ENCODE results near the gene RFNG.

RFNG gene

GRCh38 chr17:82011617-82012187 is 39.9 kb downstream of the RFNG start:
- Histone ChIP-seq H3K4me1 (peaks cover 0 to 80% (median 58%) of the 10 kb centered on the region in 10 experiments; a peak in 18 of 20 replicates), H3K27ac (no peak overlapping the region), H3K4me2 (peak overlapping the region in 10 of 11 experiments; percentile 33 to 86 (median 74); a peak in 20 of 22 replicates), H3K36me3 (no peaks in the 10 kb centered on the region; a peak in 2 of 22 replicates), H3K27me3 (peaks cover 6 to 56% (median 41%) of the 10 kb centered on the region in 11 experiments; a peak in 21 of 22 replicates), H3K4me3 (no peak overlapping the region), H4K20me1 (peaks cover 11 to 88% (median 65%) of the 10 kb centered on the region in 11 experiments; a peak in 20 of 22 replicates), H3K9ac (peak overlapping the region in 6 of 11 experiments; percentile 16 to 71 (median 50); a peak in 8 of 22 replicates), H3K9me3 (replicated peaks in 1 of 11) (no peaks in the 10 kb centered on the region)
- TF ChIP-seq Cebpa-rat (IDR thresholded peaks at IDR 0.05): no peak

DNA sequence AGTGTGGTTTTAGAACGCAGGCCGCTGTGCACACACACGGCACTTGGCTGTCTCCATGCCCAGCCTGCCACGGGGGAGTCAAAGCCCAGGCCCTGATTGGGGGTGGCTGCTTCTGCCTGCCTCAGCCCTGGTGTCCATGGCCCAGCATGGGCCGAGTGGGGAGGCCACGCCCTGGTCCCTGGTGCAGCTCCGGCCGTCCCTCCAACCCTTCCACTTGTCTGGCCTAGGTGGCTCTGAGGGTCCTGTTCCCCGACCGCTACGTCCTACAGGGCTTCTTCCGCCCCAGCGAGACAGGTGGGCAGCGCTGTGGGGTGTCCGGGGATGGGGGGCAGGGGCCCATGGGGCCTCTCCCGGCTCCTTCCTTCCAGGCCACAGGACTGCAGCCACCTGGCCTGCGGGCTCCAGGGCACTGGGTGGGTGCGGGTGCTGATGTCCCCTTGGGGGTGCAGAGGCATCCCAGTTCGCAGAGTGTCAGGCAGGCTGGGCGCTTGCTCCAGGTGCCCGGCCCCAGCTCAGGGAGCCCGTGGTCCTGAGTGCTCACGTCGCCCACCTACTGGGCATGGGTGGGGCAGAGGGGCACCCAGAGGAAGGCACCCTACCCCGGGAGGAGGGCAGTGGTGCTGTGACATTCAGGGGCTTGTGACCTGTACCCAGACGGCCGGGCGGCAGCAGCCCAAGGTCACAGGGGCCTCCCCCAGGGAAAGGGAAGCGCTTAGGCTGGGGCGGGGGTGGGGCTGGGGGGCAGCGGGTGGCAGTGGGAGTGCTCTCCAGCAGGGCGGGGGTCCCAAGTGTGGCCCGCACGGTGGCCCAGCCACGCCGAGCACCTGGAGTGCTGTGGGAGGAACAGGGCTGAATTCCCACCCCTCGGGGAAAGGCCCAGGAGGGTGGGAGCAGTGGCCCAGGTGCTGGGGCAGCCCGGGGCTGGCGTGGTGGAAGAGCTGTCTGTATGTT is 40.8 kb downstream of the RFNG start:
- Histone ChIP-seq H3K27me3 (peaks cover 6 to 60% (median 41%) of the 10 kb centered on the region in 11 experiments; a peak in 21 of 22 replicates), H4K20me1 (peaks cover 19 to 88% (median 73%) of the 10 kb centered on the region in 11 experiments; a peak in 20 of 22 replicates), H3K4me3 (no peak overlapping the region), H3K36me3 (no peaks in the 10 kb centered on the region; a peak in 1 of 22 replicates), H3K4me2 (peak overlapping the region in 8 of 11 experiments; percentile 64 to 86 (median 76); a peak in 12 of 22 replicates), H3K4me1 (peaks cover 0 to 87% (median 60%) of the 10 kb centered on the region in 10 experiments; a peak in 18 of 20 replicates), H3K9me3 (replicated peaks in 1 of 11) (no peaks in the 10 kb centered on the region), H3K9ac (peak overlapping the region in 2 of 11 experiments; percentile 49 to 52; a peak in 2 of 22 replicates), H3K27ac (no peak overlapping the region)
- no peak for TF ChIP-seq Cebpa-rat (IDR thresholded peaks at IDR 0.05)

GRCh38 chr17:82009413-82009812 is 42.2 kb downstream of the RFNG start:
- Histone ChIP-seq H4K20me1 (peaks cover 33 to 90% (median 74%) of the 10 kb centered on the region in 11 experiments; a peak in 21 of 22 replicates), H3K4me3 (no peak overlapping the region), H3K27me3 (peaks cover 6 to 55% (median 39%) of the 10 kb centered on the region in 11 experiments; a peak in 21 of 22 replicates), H3K36me3 (no peaks in the 10 kb centered on the region; a peak in 1 of 22 replicates), H3K9me3 (replicated peaks in 1 of 11) (no peaks in the 10 kb centered on the region), H3K4me1 (peaks cover 10 to 88% (median 63%) of the 10 kb centered on the region in 10 experiments; a peak in 19 of 20 replicates), H3K4me2 (peak overlapping the region in 1 of 11 experiments; percentile 10; a peak in 1 of 22 replicates), H3K27ac (no peak overlapping the region), H3K9ac (0 out of 22 replicates have a peak overlapping the region, but pooled peaks of 1 of the 11 experiments have one; percentile 29)
- TF ChIP-seq Cebpa-rat (IDR thresholded peaks at IDR 0.05): no peak

- H3K4me2 ChIP-seq: peak overlapping the region in 2 of 11 experiments; percentile 10 to 93; a peak in 1 of 22 replicates
- no peaks in the 10 kb centered on the region; a peak in 1 of 22 replicates for H3K36me3 ChIP-seq
- peaks cover 6 to 55% (median 39%) of the 10 kb centered on the region in 11 experiments; a peak in 21 of 22 replicates for H3K27me3 ChIP-seq
- peaks cover 37 to 90% (median 74%) of the 10 kb centered on the region in 11 experiments; a peak in 21 of 22 replicates for H4K20me1 ChIP-seq
- TF ChIP-seq Cebpa-rat (IDR thresholded peaks at IDR 0.05): no peak
- 0 out of 22 replicates have a peak overlapping the region, but pooled peaks of 1 of the 11 experiments have one; percentile 29 for H3K9ac ChIP-seq
- H3K4me3 ChIP-seq: no peak overlapping the region
- H3K4me1 ChIP-seq: peaks cover 15 to 88% (median 63%) of the 10 kb centered on the region in 10 experiments
- H3K27ac ChIP-seq: no peak overlapping the region
- H3K9me3 ChIP-seq (replicated peaks in 1 of 11): no peaks in the 10 kb centered on the region
These were observed 42.6 kb downstream of the RFNG start for GRCh38 chr17:82008941-82009405.

DNA sequence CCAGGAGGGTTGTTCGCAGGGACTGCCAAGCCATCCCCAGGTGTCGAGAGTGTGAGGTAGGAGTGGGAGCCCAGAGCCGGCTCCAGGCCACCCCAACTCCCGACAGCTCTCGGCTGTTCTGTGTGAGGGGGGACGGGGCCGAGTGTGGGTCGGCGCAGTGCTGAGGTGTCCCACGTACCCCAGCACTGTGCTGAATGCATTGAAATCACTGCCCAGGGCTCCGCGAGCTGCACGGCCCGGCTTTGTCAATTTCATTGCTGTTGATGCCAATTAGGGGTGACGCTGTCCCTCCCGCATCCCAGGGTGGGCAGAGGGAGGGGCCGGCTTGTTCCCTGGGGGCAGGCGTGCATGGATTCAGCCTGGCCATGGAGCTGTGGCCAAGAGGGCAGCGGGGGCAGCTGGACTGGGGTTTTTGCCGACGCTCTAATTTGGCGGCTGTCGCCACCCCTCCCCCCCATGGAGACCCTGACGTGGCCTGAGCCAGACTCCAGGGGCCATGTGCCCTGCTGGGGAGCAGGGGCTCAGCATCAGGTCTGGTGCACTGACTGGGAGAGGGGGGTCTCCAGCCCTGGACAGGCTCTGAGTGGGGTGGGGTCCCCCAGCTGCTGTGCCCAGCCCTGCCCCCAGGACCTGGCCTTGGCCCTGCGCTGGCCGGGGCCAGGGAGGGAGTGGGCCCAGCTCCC is 43.2 kb downstream of the RFNG start:
- peaks cover 21 to 88% (median 63%) of the 10 kb centered on the region in 10 experiments for H3K4me1 ChIP-seq

DNA sequence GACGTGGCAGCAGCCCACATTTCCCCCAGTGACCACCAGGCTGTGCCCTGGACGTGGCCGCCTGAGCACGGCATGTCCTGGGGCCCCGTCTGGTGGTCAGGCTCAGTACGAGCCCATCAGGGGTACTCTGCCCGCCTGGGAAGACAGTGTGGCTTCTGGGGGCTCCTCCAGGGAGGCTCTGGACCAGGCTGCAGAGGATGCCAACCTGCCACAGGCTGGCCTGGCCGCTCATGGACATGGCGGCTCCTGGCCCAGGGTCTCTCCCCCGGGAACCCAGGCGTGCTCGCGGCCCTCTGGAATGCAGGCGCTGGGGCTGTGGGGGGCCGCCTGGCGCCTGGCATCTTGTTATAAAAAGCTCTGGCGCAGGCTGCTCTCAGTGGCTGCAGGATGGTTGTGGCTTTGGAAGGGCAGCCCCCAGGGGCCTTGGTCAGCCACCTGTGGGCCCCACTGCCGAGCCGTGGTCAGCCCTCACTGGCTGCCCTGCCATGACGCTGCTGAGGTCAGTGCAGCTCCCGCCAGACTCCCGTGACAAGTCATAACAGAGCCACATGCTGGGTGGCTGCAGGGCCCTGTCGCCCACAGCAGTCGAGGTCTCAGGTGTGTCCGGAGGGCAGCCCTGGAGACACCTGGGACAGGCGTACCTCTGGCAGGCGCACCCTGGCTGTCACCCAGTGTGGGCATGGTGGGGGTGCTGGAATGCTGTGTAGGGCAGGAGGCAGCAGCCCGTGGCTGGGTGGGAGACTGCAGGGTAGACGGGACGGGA is 43.9 kb downstream of the RFNG start:
- no peaks in the 10 kb centered on the region for H3K9me3 ChIP-seq (replicated peaks in 1 of 11)
- H3K4me1 ChIP-seq: peaks cover 28 to 88% (median 63%) of the 10 kb centered on the region in 10 experiments
- H3K4me2 ChIP-seq: peak overlapping the region in 9 of 11 experiments; percentile 15 to 93 (median 71); a peak in 16 of 22 replicates
- peak overlapping the region in 5 of 11 experiments; percentile 8 to 50 (median 10); a peak in 6 of 22 replicates for H3K9ac ChIP-seq
- no peaks in the 10 kb centered on the region; a peak in 1 of 22 replicates for H3K36me3 ChIP-seq
- TF ChIP-seq Cebpa-rat (IDR thresholded peaks at IDR 0.05): no peak
- H4K20me1 ChIP-seq: peaks cover 45 to 90% (median 68%) of the 10 kb centered on the region in 11 experiments; a peak in 21 of 22 replicates
- H3K27me3 ChIP-seq: peaks cover 4 to 46% (median 26%) of the 10 kb centered on the region in 11 experiments; a peak in 19 of 22 replicates
- H3K4me3 ChIP-seq: no peak overlapping the region; a peak in 1 of 20 replicates
- no peak overlapping the region for H3K27ac ChIP-seq

More for the DNA sequence above, 43.2 kb downstream of the RFNG start:
- Histone ChIP-seq H3K36me3 (no peaks in the 10 kb centered on the region; a peak in 1 of 22 replicates), H3K4me3 (no peak overlapping the region), H3K9ac (no peak overlapping the region), H3K27ac (no peak overlapping the region), H3K9me3 (replicated peaks in 1 of 11) (no peaks in the 10 kb centered on the region), H3K27me3 (peaks cover 6 to 49% (median 33%) of the 10 kb centered on the region in 11 experiments; a peak in 21 of 22 replicates), H4K20me1 (peaks cover 43 to 90% (median 73%) of the 10 kb centered on the region in 11 experiments; a peak in 21 of 22 replicates), H3K4me2 (peak overlapping the region in 5 of 11 experiments; percentile 60 to 93 (median 74); a peak in 10 of 22 replicates)
- TF ChIP-seq Cebpa-rat (IDR thresholded peaks at IDR 0.05): no peak

DNA sequence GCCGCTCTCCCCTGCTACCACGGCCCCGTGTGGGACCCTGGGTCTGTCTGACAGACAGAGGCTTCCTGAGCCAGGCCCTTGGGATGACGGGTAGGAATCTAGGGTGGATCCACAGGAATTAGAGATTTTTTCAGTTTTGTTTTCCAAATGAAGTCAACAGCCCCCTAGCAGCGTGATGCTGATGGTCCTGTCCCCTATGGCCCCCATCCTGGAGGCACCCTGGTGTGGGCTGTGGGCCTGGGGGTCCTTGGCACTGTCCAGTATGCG is 44.5 kb downstream of the RFNG start:
- H3K36me3 ChIP-seq: no peaks in the 10 kb centered on the region; a peak in 1 of 22 replicates
- H4K20me1 ChIP-seq: peaks cover 46 to 90% (median 68%) of the 10 kb centered on the region in 11 experiments; a peak in 21 of 22 replicates
- no peak overlapping the region; a peak in 1 of 20 replicates for H3K4me3 ChIP-seq
- peak overlapping the region in 9 of 11 experiments; percentile 15 to 93 (median 71); a peak in 16 of 22 replicates for H3K4me2 ChIP-seq
- no peak overlapping the region for H3K27ac ChIP-seq
- peak overlapping the region in 4 of 11 experiments; percentile 8 to 50 (median 10); a peak in 2 of 22 replicates for H3K9ac ChIP-seq
- peaks cover 28 to 88% (median 63%) of the 10 kb centered on the region in 10 experiments for H3K4me1 ChIP-seq
- H3K9me3 ChIP-seq (replicated peaks in 1 of 11): no peaks in the 10 kb centered on the region
- TF ChIP-seq Cebpa-rat (IDR thresholded peaks at IDR 0.05): no peak
- peaks cover 0 to 43% (median 21%) of the 10 kb centered on the region in 11 experiments; a peak in 18 of 22 replicates for H3K27me3 ChIP-seq
